WERI-Rb-1 (cell line): ENCODE measurements around the gene PRR9.
"Not testable (repeated sequence)": the region's sequence is repeated elsewhere in the genome, so short reads cannot be mapped to it uniquely, and the experiment has no call there.

ENCODE experiments used
- DNase-seq: peaks from one replicate; pipeline ENCODE4 v3.0.0-alpha.2; 2020
- H3K27ac ChIP-seq: fragments of 250-450 bp; sonication (Bioruptor Pico); 2 replicates; pipeline ENCODE4 v1.5.1; 2020; ENCODE audit warnings: mild to moderate bottlenecking, moderate library complexity
- H3K27me3 ChIP-seq: fragments of 250-450 bp; sonication (Bioruptor Pico); 2 replicates; pipeline ENCODE4 v1.5.1; 2021; ENCODE audit warnings: mild to moderate bottlenecking, low read depth, moderate library complexity; ENCODE audit not compliant: insufficient read depth, severe bottlenecking
- H3K36me3 ChIP-seq: fragments of 250-450 bp; sonication (Bioruptor Pico); 2 replicates; pipeline ENCODE4 v1.5.1; 2020; ENCODE audit warnings: mild to moderate bottlenecking, moderate library complexity
- H3K4me3 ChIP-seq: 2 replicates; pipeline ENCODE4 v1.5.1; 2011; ENCODE audit warnings: low read depth, mild to moderate bottlenecking, control low read depth, low read length
- H3K9me3 ChIP-seq: fragments of 250-450 bp; sonication (Bioruptor Pico); 2 replicates; pipeline ENCODE4 v1.5.1; 2021; ENCODE audit warnings: mild to moderate bottlenecking, moderate library complexity; ENCODE audit not compliant: severe bottlenecking
- TF ChIP-seq, protein P1 (sequence below): IDR thresholded peaks from 2 replicates; pipeline ENCODE4 v1.5.1; 2011; ENCODE audit warnings: low read depth, mild to moderate bottlenecking, control low read depth, inconsistent platforms, low read length

PRR9 gene

DNA sequence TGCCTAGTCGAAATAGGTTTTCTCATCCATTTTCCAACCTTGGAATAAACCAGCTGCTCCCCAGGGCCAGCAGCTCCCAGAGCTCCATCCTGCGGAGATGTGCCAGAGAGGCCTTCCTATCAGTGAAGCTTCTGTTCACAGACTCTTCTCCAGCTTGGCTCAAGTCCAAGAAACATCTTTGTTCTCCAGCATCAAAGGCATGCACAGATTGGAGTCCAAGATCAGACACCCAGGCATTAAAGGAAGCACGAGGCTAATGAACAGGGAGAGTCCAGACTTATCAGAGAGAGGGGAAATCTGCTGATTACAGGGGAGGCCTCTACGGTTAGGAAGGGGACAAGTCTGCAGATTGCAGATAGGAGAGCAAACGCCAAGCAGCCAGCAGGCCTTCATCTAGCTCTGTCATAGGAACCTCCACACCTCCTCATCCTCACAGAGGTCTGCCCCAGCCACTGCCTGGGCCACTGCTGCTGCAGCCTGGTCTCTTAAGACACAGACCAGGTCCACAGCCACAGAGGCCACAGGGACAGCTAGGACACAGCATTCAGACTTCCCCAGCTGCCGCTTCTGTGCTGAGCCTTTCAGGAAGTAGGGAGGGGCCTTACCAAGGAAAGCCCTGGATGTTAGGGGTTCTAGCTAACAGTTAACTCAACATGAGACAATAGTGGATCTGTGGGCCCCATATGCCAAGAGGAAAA, 3.4 kb downstream of the PRR9 start:
- Histone ChIP-seq H3K27me3 (no peaks in the 10 kb centered on the region), H3K27ac (no peak overlapping the region), H3K9me3 (no peaks in the 10 kb centered on the region), H3K4me3 (no peak overlapping the region), H3K36me3 (no peaks in the 10 kb centered on the region)
- peak; percentile 52 for DNase-seq
- TF ChIP-seq, protein P1, sequence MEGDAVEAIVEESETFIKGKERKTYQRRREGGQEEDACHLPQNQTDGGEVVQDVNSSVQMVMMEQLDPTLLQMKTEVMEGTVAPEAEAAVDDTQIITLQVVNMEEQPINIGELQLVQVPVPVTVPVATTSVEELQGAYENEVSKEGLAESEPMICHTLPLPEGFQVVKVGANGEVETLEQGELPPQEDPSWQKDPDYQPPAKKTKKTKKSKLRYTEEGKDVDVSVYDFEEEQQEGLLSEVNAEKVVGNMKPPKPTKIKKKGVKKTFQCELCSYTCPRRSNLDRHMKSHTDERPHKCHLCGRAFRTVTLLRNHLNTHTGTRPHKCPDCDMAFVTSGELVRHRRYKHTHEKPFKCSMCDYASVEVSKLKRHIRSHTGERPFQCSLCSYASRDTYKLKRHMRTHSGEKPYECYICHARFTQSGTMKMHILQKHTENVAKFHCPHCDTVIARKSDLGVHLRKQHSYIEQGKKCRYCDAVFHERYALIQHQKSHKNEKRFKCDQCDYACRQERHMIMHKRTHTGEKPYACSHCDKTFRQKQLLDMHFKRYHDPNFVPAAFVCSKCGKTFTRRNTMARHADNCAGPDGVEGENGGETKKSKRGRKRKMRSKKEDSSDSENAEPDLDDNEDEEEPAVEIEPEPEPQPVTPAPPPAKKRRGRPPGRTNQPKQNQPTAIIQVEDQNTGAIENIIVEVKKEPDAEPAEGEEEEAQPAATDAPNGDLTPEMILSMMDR, result no peak

GRCh38 chr1:153223040-153223891, 5.9 kb downstream of the PRR9 start:
- DNase-seq, result peak; percentile 95
- not testable (repeated sequence) for H3K9me3 ChIP-seq, H3K27me3 ChIP-seq, H3K27ac ChIP-seq, H3K4me3 ChIP-seq, H3K36me3 ChIP-seq
- TF ChIP-seq, protein P1, result peak; percentile 80

DNA sequence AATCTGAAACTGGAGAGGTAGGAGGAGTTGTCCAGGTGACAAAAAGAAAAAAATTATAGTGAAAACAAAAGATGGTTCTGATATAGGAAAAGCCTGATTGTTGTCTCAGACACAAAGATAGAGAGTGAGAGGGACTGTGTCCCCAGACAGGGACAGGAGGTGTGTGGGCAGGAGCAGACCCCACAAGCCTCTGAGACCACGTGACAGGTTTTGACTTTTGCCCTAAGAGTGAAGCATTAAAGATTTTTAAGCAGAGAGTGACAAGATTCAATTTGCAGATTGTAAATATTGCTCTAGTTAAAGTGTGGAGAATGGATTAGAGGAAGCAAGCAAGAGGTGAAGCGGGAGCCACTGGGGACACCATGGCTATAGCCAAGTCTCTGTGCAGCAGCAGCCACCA, 10.4 kb downstream of the PRR9 start:
- Histone ChIP-seq H3K27me3 (no peaks in the 10 kb centered on the region), H3K9me3 (no peaks in the 10 kb centered on the region), H3K4me3 (no peak overlapping the region), H3K27ac (no peak overlapping the region), H3K36me3 (no peaks in the 10 kb centered on the region)
- DNase-seq, result no peak
- TF ChIP-seq, protein P1, result no peak

GRCh38 chr1:153228491-153228890, 11.1 kb downstream of the PRR9 start:
- TF ChIP-seq, protein P1, result no peak
- Histone ChIP-seq H3K36me3 (no peaks in the 10 kb centered on the region), H3K4me3 (no peak overlapping the region), H3K9me3 (no peaks in the 10 kb centered on the region), H3K27me3 (no peaks in the 10 kb centered on the region), H3K27ac (no peak overlapping the region)
- no peak for DNase-seq

DNA sequence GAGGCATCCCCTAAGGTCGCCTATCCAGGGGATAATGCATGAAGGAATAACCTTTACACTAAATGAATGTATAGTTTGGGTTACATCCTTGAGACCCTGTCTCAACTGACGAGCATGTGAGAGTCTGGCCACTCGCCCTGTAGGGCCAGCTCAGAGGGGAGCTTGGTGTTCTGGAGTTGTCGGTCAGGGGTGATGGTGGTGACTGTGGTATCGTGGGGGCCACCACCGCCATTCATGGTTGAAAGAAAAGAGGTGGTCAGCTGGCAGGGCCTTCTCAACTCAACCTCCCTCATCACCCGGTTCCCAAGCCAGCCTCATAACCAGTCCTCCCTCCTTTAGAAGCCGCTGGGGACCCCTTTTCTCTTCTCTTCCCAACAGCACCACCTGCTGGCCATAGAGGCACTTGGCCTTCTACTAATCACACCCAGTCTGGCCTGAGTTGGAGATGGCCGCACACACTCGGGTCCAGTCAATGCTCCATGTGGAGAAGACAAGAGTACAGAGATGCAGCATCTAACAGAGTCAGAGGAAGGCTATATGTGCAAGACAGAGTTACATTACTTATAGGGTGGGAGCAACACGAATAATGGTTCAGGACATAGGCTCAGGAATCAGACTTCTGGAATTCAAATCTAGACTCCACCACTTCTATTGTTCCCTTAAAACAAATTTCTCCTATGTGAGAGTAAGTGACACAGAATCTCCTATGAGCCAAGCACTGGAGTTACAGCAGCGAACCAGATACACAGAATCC, 11.9 kb downstream of the PRR9 start:
- not testable (repeated sequence) for H3K4me3 ChIP-seq, H3K27ac ChIP-seq, H3K9me3 ChIP-seq, H3K36me3 ChIP-seq, H3K27me3 ChIP-seq
- TF ChIP-seq, protein P1, result peak; percentile 75
- DNase-seq, result peak; percentile 86
